ENCODE data around the gene JAKMIP1. TPM values are rescaled to one million over a fixed set of nuclear protein-coding genes. Genes with fewer than 3 reads are reported as not detected.
A peak's percentile ranks its signal among the peaks of the same experiment; 100 is the strongest.
"Not testable (repeated sequence)": the region's sequence is repeated elsewhere in the genome, so short reads cannot be mapped to it uniquely, and the experiment has no call there.

The JAKMIP1 gene
- total RNA-seq, 1 donor from 2014 or later, result 15.5 TPM

GRCh38 chr4:6154875-6155274, 45.5 kb downstream of the JAKMIP1 start:
- Mint-ChIP-seq H3K27me3 (ENCODE audit: insufficient read depth) (no peaks in the 10 kb centered on the region), H3K36me3 (ENCODE audit: low read depth) (peaks cover 24% of the 10 kb centered on the region), H3K4me3 (peak overlapping the region; percentile 10), H3K27ac (no peak overlapping the region), H3K9me3 (no peaks in the 10 kb centered on the region), H3K4me1 (ENCODE audit: low read depth) (peaks cover 58% of the 10 kb centered on the region)
- intact Hi-C loops (cut with micrococcal nuclease), result no loop called here
- DNase-seq (ENCODE audit: low spot score), result no peak

GRCh38 chr4:6153874-6154273, 46.5 kb downstream of the JAKMIP1 start:
- no peak for DNase-seq (ENCODE audit: low spot score)
- Mint-ChIP-seq H3K4me1 (ENCODE audit: low read depth) (peaks cover 56% of the 10 kb centered on the region), H3K9me3 (no peaks in the 10 kb centered on the region), H3K36me3 (ENCODE audit: low read depth) (peaks cover 24% of the 10 kb centered on the region), H3K4me3 (peak overlapping the region; percentile 9), H3K27ac (peak overlapping the region; percentile 32), H3K27me3 (ENCODE audit: insufficient read depth) (no peaks in the 10 kb centered on the region)
- intact Hi-C loops (cut with micrococcal nuclease), result no loop called here

GRCh38 chr4:6152869-6153705, 47.3 kb downstream of the JAKMIP1 start:
- H3K4me3 Mint-ChIP-seq, result no peak overlapping the region
- H3K9me3 Mint-ChIP-seq, result no peaks in the 10 kb centered on the region
- H3K36me3 Mint-ChIP-seq (ENCODE audit: low read depth), result peaks cover 21% of the 10 kb centered on the region
- H3K27ac Mint-ChIP-seq, result peak overlapping the region; percentile 68
- peak; percentile 9 for DNase-seq (ENCODE audit: low spot score)
- intact Hi-C loops (cut with micrococcal nuclease), result no loop called here
- no peaks in the 10 kb centered on the region for H3K27me3 Mint-ChIP-seq (ENCODE audit: insufficient read depth)
- H3K4me1 Mint-ChIP-seq (ENCODE audit: low read depth), result peaks cover 56% of the 10 kb centered on the region

GRCh38 chr4:6150046-6150735, 50.2 kb downstream of the JAKMIP1 start:
- no peaks in the 10 kb centered on the region for H3K9me3 Mint-ChIP-seq
- intact Hi-C loops (cut with micrococcal nuclease), result no loop called here

GRCh38 chr4:6148506-6149205, 51.7 kb downstream of the JAKMIP1 start:
- H3K27me3 Mint-ChIP-seq (ENCODE audit: insufficient read depth), result no peaks in the 10 kb centered on the region
- no peak for DNase-seq (ENCODE audit: low spot score)
- intact Hi-C loops (cut with micrococcal nuclease), result no loop called here
- no peak overlapping the region for H3K4me3 Mint-ChIP-seq
- H3K4me1 Mint-ChIP-seq (ENCODE audit: low read depth), result peaks cover 38% of the 10 kb centered on the region
- H3K36me3 Mint-ChIP-seq (ENCODE audit: low read depth), result peaks cover 35% of the 10 kb centered on the region
- H3K9me3 Mint-ChIP-seq, result peaks cover 8% of the 10 kb centered on the region
- no peak overlapping the region for H3K27ac Mint-ChIP-seq

More at GRCh38 chr4:6150046-6150735, 50.2 kb downstream of the JAKMIP1 start:
- H3K27me3 Mint-ChIP-seq (ENCODE audit: insufficient read depth), result no peaks in the 10 kb centered on the region
- H3K36me3 Mint-ChIP-seq (ENCODE audit: low read depth), result peaks cover 28% of the 10 kb centered on the region
- peaks cover 45% of the 10 kb centered on the region for H3K4me1 Mint-ChIP-seq (ENCODE audit: low read depth)
- H3K4me3 Mint-ChIP-seq, result no peak overlapping the region
- H3K27ac Mint-ChIP-seq, result no peak overlapping the region
- DNase-seq (ENCODE audit: low spot score), result no peak

GRCh38 chr4:6147441-6147840, 52.9 kb downstream of the JAKMIP1 start:
- peaks cover 35% of the 10 kb centered on the region for H3K36me3 Mint-ChIP-seq (ENCODE audit: low read depth)
- H3K4me3 Mint-ChIP-seq, result no peak overlapping the region
- no peaks in the 10 kb centered on the region for H3K27me3 Mint-ChIP-seq (ENCODE audit: insufficient read depth)
- H3K4me1 Mint-ChIP-seq (ENCODE audit: low read depth), result peaks cover 26% of the 10 kb centered on the region
- DNase-seq (ENCODE audit: low spot score), result no peak
- peaks cover 8% of the 10 kb centered on the region for H3K9me3 Mint-ChIP-seq
- H3K27ac Mint-ChIP-seq, result no peak overlapping the region
- intact Hi-C loops (cut with micrococcal nuclease), result no loop called here

GRCh38 chr4:6143603-6144181, 56.7 kb downstream of the JAKMIP1 start:
- Mint-ChIP-seq H3K27me3 (ENCODE audit: insufficient read depth) (no peaks in the 10 kb centered on the region), H3K27ac (no peak overlapping the region), H3K4me3 (no peak overlapping the region), H3K36me3 (ENCODE audit: low read depth) (peaks cover 22% of the 10 kb centered on the region), H3K9me3 (peaks cover 8% of the 10 kb centered on the region), H3K4me1 (ENCODE audit: low read depth) (peaks cover 8% of the 10 kb centered on the region)
- DNase-seq (ENCODE audit: low spot score), result no peak
- intact Hi-C loops (cut with micrococcal nuclease), result no loop called here

- H3K27ac Mint-ChIP-seq, result no peak overlapping the region
- H3K4me3 Mint-ChIP-seq, result no peak overlapping the region
- H3K4me1 Mint-ChIP-seq (ENCODE audit: low read depth), result peaks cover 8% of the 10 kb centered on the region
- H3K36me3 Mint-ChIP-seq (ENCODE audit: low read depth), result peaks cover 23% of the 10 kb centered on the region
- peaks cover 8% of the 10 kb centered on the region for H3K9me3 Mint-ChIP-seq
- DNase-seq (ENCODE audit: low spot score), result no peak
- no peaks in the 10 kb centered on the region for H3K27me3 Mint-ChIP-seq (ENCODE audit: insufficient read depth)
- intact Hi-C loops (cut with micrococcal nuclease), result no loop called here
These were observed 57.3 kb downstream of the JAKMIP1 start for GRCh38 chr4:6142935-6143602.

- peaks cover 21% of the 10 kb centered on the region for H3K36me3 Mint-ChIP-seq (ENCODE audit: low read depth)
These were observed 57.8 kb downstream of the JAKMIP1 start for GRCh38 chr4:6142511-6142910.

GRCh38 chr4:6141554-6141953, 58.8 kb downstream of the JAKMIP1 start:
- Mint-ChIP-seq H3K36me3 (ENCODE audit: low read depth) (peaks cover 20% of the 10 kb centered on the region), H3K9me3 (peaks cover 8% of the 10 kb centered on the region), H3K27me3 (ENCODE audit: insufficient read depth) (no peaks in the 10 kb centered on the region), H3K4me1 (ENCODE audit: low read depth) (peaks cover 8% of the 10 kb centered on the region), H3K27ac (no peak overlapping the region), H3K4me3 (no peak overlapping the region)
- no peak for DNase-seq (ENCODE audit: low spot score)
- intact Hi-C loops (cut with micrococcal nuclease), result no loop called here

More at GRCh38 chr4:6142511-6142910, 57.8 kb downstream of the JAKMIP1 start:
- no peak for DNase-seq (ENCODE audit: low spot score)
- Mint-ChIP-seq H3K9me3 (peaks cover 8% of the 10 kb centered on the region), H3K27ac (no peak overlapping the region), H3K4me3 (no peak overlapping the region), H3K4me1 (ENCODE audit: low read depth) (peaks cover 8% of the 10 kb centered on the region), H3K27me3 (ENCODE audit: insufficient read depth) (no peaks in the 10 kb centered on the region)
- intact Hi-C loops (cut with micrococcal nuclease), result no loop called here

GRCh38 chr4:6141021-6141420, 59.3 kb downstream of the JAKMIP1 start:
- H3K27me3 Mint-ChIP-seq (ENCODE audit: insufficient read depth); H3K9me3 Mint-ChIP-seq; DNase-seq (ENCODE audit: low spot score); H3K27ac Mint-ChIP-seq; H3K4me3 Mint-ChIP-seq; intact Hi-C loops (cut with micrococcal nuclease); H3K4me1 Mint-ChIP-seq (ENCODE audit: low read depth): not testable (repeated sequence)
- peaks cover 18% of the 10 kb centered on the region for H3K36me3 Mint-ChIP-seq (ENCODE audit: low read depth)

- Mint-ChIP-seq H3K27me3 (ENCODE audit: insufficient read depth) (no peaks in the 10 kb centered on the region), H3K4me1 (ENCODE audit: low read depth) (peaks cover 9% of the 10 kb centered on the region), H3K9me3 (no peaks in the 10 kb centered on the region), H3K4me3 (no peak overlapping the region), H3K27ac (no peak overlapping the region), H3K36me3 (ENCODE audit: low read depth) (peaks cover 15% of the 10 kb centered on the region)
- intact Hi-C loops (cut with micrococcal nuclease), result no loop called here
- no peak for DNase-seq (ENCODE audit: low spot score)
These were observed 62.6 kb downstream of the JAKMIP1 start for GRCh38 chr4:6137747-6138135.
